ENCODE results near the gene SLC25A13.

SLC25A13 gene

GRCh38 chr7:96235281-96235680 is 86.6 kb downstream of the SLC25A13 start:
- in situ Hi-C loops (cut with HindIII; ENCODE audit: low sequenced_read_pairs) = no loop called here
- DNase-seq (ENCODE audit: low read depth) = no peak
- no peak overlapping the region for H3K4me3 ChIP-seq (ENCODE audit: low read depth, low read length)
- no peak for TF ChIP-seq CTCF (IDR thresholded peaks at IDR 0.05; ENCODE audit: low read depth, low read length, missing control alignments)

DNA sequence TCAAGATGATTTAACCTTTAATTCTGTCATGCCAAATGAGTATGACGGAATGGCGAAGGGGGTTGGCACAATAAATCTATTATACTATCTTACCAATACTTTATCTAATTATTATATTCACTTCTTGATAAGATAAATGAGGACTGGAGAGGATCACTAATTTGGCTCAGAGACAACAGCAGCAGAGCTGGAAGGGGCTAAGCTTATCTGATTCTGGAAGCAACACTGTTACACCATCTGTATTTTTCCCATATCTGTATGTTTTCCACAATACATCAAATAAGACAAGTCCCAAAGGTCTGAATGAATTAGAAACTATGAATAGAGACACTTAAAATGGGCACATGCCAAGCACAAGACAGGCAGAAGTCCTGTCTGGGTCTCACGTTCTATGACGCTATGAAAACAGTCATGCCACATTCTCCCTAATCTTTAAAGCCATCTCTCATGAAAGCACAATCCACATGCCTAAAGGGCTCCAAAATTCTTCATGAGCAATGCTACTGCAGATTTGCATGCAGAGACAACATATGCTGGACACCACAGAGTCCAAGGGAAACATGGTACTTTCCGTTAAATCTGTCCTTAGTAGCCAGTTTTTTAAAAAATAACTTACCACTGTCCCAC is 88.3 kb downstream of the SLC25A13 start:
- no peak overlapping the region for H3K4me3 ChIP-seq (ENCODE audit: low read depth, low read length)
- in situ Hi-C loops (cut with HindIII; ENCODE audit: low sequenced_read_pairs) = no loop called here
- no peak for DNase-seq (ENCODE audit: low read depth)
- no peak for TF ChIP-seq CTCF (IDR thresholded peaks at IDR 0.05; ENCODE audit: low read depth, low read length, missing control alignments)

- no peak overlapping the region for H3K4me3 ChIP-seq (ENCODE audit: low read depth, low read length)
- in situ Hi-C loops (cut with HindIII; ENCODE audit: low sequenced_read_pairs) = no loop called here
- no peak for TF ChIP-seq CTCF (IDR thresholded peaks at IDR 0.05; ENCODE audit: low read depth, low read length, missing control alignments)
- no peak for DNase-seq (ENCODE audit: low read depth)
Observed at GRCh38 chr7:96233084-96233483, 88.8 kb downstream of the SLC25A13 start.

DNA sequence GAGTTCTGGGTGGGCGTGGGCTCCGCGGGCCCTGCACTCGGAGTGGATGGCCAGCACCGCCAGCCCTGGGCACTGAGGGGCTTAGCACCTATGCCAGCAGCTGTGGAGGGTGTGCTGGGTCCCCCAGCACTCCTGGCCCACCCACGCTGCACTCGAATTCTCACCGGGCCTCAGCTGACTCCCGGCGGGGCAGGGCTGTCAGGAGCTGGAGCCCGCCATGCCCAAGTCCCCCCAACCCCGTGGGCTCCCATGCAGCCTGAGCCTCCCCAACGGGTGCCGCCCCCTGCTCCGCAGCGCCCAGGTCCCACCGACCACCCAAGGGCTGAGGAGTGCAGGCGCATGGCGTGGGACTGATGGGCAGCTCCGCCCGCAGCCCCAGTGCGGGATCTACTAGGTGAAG is 93.1 kb downstream of the SLC25A13 start:
- H3K4me3 ChIP-seq (ENCODE audit: low read depth, low read length) = no peak overlapping the region
- no peak for DNase-seq (ENCODE audit: low read depth)
- in situ Hi-C loops (cut with HindIII; ENCODE audit: low sequenced_read_pairs) = no loop called here
- no peak for TF ChIP-seq CTCF (IDR thresholded peaks at IDR 0.05; ENCODE audit: low read depth, low read length, missing control alignments)

GRCh38 chr7:96225251-96225650 is 96.6 kb downstream of the SLC25A13 start:
- TF ChIP-seq CTCF (IDR thresholded peaks at IDR 0.05; ENCODE audit: low read depth, low read length, missing control alignments) = no peak
- DNase-seq (ENCODE audit: low read depth) = no peak
- no peak overlapping the region for H3K4me3 ChIP-seq (ENCODE audit: low read depth, low read length)
- in situ Hi-C loops (cut with HindIII; ENCODE audit: low sequenced_read_pairs) = no loop called here

GRCh38 chr7:96224685-96225084 is 97.2 kb downstream of the SLC25A13 start:
- no peak for DNase-seq (ENCODE audit: low read depth)

More at GRCh38 chr7:96224685-96225084, 97.2 kb downstream of the SLC25A13 start:
- in situ Hi-C loops (cut with HindIII; ENCODE audit: low sequenced_read_pairs) = no loop called here
- H3K4me3 ChIP-seq (ENCODE audit: low read depth, low read length) = no peak overlapping the region
- no peak for TF ChIP-seq CTCF (IDR thresholded peaks at IDR 0.05; ENCODE audit: low read depth, low read length, missing control alignments)

Data from astrocyte of the cerebellum (primary cell).